Measurements from ENCODE around the gene TNXB.
"Not testable (repeated sequence)": the region's sequence is repeated elsewhere in the genome, so short reads cannot be mapped to it uniquely, and the experiment has no call there.

TNXB gene

DNA sequence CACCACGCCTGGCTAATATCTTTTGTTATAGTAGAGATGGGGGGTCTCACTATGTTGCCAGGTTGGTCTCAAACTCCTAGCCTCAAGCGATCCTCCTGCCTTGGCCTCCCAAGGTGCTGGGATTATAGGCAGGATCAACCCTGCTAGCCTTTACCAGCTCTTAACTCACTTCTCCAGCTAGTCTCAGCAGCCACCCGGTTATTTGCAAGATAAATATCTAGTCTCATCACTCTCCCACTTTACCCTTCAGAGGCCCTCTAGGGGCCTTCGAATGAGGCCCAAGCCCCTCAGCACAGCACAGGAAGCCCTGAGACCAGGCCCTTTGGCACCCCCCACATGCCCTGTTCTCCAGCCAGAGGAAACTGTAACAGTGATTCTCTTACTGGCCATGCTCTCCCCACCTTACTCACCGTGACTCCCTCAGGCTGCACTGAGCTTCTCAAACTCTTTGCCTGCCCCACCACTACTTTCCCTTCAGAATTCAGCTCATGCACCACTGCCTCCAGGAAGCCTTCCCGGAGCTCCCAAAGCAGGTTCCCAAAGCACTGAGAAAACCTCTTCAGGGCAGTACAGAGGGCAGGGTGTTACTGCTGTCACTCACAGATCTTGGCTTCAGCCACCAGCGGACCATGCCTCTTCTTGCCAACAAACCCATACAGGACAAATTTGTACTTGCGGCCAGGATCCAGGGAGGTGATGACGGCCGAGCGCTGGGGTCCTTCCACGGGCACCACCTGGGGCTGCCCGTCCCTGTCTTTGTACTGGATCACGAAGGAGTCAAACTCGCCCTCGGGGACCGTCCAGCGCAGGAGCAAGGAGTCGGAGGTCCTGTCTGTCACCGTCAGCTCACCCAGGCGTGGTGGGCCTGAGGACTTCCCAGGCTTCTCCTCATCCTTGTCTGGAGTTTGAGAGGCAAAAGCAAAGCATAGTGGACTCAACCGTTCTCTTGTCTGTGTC lies 25.0 kb downstream of the TNXB start:
- no peak for DNase-seq

DNA sequence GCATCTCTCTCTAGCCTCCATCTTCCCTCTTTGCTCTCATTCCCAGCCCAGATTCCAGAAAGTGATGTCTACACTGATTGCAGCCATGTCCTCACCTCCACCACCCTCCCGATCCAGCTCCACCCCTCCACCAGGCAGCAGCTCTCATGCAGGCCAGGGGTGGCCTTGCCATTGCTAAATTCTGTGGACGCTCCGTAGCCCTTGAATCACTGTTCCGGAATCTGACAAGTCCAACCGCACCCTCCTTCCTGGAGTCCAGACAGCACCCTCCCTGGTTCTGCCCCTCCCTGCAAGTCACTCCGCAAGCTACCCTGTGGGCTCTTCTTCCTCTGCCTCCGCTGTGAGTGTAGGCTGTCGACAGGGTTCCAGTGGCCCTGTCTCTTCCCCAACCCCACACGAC lies 26.2 kb downstream of the TNXB start:
- no peak for DNase-seq

DNA sequence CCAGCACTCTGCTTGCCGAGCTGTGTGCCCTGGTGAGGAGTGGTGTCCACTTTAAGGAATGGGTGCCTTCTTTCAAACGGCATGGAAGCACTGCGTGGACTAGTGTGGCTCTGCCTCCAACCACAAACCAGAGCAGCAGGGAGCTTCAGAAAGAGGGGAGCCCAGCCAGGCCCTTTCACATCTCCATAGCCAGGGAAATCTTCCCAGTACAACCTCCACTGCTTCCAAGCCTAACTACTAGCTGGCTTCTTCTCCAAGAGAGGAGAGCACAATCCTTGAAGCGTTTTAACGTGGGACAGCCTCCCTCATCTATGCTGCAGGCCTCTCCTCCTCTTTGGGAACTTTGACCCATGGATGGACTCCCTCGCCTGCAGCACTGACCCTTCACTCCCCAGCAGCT lies 26.7 kb downstream of the TNXB start:
- DNase-seq: no peak

DNA sequence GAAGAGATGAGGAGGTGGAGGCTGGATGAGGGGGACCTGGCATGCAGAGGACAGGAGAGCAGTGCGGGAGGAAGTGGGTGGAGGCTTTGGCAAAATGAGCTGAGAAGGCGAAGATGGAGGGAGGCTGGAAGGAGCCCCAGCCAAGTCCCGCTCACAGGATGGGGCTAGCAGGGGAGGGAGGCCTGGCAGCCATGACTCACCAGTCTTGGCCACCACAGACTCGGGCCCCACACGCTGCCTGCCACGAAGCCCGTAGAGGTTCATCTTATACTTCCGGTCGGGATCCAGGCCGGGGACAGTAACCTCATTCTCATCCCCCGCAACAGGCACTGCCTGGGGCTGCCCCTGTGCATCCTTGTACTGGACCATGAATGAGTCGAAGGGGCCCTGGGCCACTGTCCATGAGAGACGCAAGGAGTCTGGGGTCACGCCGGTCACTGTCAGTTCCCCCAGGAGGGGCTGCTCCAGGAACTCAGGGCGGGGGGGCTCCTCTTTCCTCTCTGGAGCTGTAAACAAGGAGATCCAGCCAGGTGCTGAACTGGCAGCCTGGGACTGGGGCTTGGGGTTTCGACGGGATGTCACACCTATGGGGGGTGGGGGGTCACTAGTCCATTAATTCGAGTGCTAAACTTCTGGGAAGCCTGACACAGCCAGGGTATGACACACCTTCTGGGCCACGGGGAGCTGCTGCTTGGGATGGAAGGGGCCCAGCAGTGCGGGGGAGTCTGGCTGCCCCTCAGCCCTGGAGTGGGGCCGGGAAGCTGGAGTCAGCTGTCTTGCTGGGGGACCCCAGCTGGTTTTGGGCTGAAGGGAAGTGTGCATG lies 27.8 kb downstream of the TNXB start:
- DNase-seq: no peak

DNA sequence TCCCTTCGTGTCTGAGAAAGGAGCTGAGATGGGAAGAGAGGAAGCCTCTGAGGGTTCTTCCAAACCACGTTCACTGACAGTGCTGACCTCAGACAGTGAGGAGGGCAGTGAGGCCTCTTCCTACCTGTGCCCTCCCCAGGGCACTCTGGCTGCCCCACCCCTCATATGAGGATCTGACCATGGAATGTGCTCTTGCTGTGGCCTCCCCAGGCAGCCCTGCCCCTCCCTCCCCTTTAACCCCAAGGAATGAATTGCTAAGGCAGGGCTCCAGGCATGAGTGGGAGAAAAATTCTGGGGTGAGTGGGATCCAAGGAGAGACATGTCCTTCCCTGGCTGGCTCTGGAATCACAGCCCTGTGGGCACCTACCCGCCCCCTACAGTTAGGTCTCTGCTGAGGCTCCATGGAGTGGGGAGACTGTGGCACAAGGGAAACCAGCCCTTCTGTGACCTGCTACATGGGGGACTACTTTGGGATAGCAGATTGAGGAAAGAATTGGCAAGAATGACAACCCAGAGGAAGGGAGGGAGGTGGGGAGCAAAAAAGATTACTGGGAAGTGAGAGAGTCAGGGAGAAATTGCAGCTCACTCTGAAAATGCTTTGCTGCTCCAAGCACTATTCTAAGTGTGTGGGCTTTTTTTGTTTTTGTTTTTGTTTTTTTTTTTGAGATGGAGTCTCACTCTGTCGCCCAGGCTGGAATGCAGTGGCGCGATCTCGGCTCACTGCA lies 29.4 kb downstream of the TNXB start:
- DNase-seq: no peak

DNA sequence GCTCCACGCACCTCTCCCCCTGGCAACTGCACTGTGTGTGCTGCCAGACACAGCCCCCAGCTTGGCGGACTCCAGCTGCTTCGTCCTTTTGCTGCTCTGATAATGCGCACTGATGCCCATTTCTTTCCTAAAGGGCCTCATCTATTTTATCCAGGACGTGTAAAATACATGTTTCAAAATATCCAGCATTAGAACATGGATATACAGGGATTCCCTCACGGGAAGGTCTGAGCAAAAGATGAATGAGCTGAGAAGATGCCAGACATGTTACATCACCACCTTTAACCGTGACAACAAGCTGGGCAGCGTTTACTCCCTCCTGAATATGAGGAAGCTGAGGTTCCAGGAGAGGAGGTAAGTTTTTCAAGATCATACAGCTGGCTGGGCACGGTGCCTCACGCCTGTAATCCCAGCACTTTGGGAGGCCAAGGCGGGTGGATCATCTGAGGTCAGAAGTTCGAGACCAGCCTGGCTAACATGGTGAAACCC lies 32.8 kb downstream of the TNXB start:
- no peak for DNase-seq

DNA sequence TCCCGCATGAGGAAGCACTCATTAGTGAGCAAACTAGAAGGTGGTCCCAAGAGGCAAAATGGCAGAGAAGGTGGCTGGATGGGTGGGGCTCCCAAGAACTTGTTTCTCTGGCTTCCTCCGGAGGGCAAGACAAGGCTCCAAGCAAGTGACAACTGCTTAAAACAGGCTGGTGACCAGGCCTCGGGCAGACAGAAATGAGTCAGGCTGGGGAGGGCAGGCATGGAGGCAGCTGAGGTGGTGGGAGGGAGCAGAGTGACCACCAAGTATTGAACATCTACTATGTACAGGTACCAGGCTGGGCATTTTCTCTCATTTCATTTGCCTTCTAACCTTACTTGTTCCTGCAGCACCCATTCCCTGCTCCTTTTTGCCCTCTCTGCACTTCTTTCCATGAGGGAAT lies 33.4 kb downstream of the TNXB start:
- DNase-seq: no peak

DNA sequence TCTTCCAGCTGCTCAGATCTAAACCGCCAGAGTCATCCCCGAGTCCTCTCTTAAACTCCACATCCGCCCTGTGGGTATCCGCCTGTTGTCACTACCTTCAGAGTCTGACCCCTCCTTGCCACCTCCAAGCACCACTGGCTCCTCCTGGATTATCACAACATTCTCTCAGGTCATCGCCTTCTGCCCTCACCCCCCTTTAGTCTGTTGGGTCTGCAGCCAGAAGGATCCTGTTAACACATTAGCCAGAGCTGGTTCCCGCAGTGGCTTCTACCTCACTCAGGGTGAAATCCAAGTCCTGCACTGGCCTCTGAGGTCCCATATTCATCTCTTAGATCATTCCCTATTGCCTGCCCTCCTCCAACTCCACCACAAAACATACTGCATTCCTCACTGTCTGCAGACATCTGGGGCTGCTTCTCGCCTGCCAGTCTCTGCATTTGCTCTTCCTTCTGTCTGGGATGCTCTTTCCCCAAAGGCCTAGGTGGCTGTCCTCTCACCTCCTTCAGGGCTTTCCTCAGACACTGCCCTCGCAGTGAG lies 34.1 kb downstream of the TNXB start:
- DNase-seq: no peak

DNA sequence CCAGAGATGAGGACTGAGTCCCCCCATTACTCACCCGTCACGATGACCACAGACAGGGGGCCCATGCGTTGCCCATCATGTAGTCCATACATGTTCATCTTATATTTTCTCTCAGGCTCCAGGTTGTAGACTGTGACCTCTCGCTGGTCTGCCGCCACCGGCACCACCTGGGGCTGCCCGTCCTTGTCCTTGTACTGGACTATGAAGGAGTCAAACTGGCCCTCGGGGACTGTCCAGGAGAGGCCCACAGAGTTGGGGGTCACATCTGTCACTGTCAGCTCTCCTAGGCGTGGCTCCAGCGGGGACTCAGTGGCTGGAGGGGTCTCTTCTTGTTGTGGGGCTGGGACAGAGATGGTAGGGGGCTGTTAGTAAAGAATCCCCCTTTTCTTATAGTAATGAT lies 35.5 kb downstream of the TNXB start:
- DNase-seq: no peak

DNA sequence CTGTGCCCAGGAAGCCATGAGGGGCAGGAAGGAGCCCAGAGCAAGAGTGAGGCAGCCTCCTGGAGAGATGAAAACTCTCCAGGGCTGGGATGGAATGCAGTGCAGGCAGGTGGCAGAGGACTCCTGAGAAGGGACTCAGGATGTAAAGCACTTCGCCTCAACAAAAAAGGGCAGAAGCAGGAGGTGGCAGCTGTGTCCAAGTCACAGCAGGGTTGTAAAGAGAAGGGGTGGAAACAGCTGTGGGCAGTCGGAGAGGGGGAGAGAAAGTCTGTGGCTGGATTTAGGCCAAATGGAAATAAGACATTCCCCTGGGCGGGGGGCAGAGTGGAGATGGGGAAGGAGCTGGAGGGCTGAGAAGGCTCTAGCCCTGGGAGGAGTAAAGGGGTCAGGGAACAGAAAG lies 36.0 kb downstream of the TNXB start:
- DNase-seq: no peak

DNA sequence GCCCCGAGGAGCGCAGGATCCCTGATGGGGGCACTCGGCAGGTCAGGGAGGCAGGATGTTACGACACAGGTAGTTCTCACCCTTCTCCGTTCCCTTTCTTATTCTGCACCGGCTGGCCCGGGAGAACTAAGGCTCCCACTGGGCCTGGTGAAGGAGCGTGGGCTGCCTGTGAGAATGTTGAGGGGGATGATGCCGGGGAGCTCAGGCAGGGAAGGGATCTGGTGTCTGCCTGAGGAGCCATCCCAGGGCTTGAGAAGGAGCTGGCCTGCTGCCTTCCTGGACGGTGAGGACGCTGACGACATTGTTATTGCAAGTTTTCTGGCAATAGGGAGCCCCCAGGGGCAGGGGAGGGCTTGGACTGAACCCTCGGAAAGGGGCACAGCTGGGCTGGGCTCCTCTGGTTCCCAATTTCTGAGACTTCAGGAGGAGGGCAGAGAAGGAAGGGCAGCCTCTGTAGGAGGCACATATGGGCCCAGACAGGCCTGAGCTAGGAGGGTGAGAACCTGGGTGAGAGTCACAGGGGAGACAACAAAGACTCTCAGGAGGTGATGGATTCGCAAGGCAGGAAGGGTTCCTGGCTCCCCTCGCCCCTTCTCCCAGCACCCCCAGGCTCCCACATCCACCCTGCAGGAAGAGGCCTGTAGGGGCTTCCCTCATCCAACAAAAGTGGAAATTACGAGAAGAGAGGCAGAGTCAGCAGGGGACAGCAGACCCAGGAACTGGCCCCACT lies 38.2 kb downstream of the TNXB start:
- DNase-seq: no peak

DNA sequence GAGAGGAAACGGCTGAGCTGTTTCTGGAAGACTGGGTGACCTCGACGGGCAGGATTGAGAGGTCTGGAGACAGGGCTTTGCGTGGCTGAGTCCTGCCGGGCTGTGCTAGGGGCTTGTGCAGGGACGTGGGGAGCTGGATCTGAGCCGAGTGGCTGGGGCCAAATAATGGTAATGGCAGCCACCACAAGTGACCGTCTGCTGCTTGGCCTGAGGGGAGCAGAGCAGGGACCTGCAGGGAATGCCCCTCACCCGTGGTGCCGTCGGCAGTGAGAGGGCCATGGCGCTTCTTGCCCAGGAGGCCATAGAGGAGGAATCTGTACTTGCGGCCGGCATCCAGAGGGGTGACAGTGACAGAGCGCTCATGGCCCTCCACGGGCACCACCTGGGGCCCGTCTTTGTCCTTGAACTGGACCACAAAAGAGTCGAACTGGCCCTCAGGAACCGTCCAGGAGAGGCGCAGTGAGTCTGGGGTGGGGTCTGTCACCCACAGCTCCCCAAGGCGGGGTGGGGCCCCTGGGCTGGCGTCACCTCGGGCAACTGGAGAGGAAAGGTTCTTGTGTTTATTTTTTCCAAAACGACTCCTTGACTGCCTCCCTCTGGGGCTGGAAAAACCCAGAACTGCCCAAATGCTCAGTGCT lies 39.1 kb downstream of the TNXB start:
- DNase-seq: no peak

DNA sequence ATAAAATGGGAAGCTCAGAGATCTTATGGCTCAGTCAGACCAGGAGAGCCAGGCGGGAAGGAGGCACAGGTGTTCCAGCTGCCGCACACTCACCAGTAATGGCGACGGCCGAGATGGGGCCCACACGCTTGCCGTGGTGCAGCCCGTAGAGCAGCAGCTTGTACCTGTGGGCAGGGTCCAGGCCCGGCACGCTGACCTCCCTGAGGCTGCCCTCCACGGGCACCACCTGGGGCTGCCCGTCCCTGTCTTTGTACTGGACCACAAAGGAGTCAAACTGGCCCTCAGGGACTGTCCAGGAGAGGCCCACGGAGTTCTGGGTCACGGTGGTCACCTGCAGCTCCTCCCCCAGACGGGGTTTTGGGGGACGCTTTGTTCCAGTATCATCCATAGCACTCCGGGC lies 39.7 kb downstream of the TNXB start:
- DNase-seq: no peak

DNA sequence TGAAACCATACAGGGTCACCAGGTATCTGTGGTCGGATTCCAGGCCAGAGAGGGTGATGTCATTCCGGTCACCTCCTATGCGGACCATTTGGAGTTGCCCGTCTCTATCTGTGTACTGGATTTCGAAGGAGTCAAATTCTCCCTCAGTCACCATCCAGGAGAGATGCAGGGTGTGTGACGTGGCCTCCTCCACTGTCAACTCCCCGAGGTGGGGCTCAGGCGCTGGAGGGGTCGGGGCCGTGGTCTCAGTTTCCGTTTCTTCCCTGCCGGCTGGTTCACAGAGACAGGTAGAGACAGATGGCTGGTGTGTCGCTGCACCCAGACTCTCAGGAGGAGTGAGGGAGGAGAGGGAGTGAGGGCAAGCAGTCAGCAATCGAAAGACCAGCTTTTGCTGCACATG lies 40.3 kb downstream of the TNXB start:
- DNase-seq: no peak

DNA sequence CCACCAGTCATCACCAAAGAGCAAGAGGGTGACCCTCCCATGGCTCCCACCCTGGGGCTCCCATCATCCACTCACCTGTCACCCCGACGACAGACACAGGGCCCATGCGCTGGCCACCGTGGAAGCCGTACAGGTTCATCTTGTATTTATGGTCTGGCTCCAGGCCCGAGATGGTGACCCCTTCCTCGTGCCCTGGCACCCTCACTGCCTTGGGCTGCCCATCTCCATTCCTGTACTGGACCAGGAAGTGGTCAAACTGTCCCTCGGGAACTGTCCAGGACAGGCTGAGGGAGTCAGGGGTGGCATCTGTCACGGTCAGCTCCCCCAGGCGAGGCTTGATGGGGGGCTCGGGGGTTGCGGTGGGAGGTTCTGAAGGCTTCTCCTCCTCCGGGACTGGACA lies 40.8 kb downstream of the TNXB start:
- DNase-seq: not testable (repeated sequence)

DNA sequence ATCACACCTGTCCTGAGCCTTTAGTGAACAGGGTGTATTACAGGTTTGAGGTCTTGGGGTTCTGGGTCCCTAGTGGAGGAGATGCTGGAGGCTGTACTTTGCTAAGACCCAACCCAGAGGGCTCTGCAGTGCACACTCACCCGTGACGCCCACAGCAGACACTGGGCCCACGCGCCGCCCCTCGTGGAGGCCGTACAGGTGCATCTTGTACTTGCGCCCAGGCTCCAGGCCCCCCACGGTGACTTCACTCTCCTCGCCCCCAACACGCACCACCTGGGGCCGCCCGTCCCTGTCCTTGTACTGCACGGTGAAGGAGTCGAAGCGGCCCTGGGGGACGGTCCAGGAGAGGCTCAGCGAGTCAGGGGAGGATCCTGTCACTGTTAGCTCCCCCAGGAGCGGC lies 41.6 kb downstream of the TNXB start:
- DNase-seq: not testable (repeated sequence)

DNA sequence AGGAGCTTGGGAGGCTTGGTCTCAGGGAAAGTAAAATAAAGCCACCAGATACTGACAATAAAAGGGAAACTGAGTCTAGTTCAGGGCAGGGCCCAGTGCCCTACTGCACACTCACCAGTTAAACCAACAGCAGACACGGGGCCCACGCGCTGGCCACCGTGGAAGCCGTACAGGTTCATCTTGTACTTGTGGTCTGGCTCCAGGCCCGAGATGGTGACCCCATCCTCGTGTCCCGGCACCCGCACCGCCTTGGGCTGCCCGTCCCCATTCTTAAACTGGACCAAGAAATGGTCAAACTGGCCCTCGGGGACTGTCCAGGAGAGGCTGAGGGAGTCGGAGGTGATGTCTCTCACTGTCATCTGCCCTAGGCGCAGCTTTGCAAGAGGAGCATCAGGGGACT lies 44.4 kb downstream of the TNXB start:
- DNase-seq: no peak

DNA sequence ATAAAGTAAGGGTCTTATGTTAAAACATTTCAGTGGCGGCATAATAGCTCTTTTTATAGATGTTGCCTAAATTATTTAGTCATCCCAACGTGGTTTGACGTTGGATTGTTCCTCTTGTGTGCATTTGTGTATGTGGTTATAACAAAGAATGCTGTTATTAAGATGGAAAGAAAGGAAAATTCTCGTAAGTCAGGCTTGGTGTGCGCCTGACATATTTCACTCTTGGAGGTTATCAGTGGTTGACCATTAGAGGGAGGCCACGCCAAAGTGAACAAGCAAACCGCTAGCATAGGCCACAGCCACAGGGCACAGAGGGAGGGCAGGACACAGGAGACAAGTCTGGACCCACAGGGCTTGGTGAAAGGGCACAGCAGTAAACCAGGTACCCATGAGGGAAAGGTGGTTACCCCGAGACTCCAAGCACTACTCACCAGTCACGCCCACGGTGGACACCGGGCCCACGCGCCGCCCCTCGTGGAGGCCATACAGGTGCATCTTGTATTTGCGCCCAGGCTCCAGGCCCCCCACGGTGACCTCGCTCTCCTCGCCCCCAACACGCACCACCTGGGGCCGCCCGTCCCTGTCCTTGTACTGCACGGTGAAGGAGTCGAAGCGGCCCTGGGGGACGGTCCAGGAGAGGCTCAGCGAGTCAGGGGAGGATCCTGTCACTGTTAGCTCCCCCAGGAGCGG lies 48.0 kb downstream of the TNXB start:
- no peak for DNase-seq

DNA sequence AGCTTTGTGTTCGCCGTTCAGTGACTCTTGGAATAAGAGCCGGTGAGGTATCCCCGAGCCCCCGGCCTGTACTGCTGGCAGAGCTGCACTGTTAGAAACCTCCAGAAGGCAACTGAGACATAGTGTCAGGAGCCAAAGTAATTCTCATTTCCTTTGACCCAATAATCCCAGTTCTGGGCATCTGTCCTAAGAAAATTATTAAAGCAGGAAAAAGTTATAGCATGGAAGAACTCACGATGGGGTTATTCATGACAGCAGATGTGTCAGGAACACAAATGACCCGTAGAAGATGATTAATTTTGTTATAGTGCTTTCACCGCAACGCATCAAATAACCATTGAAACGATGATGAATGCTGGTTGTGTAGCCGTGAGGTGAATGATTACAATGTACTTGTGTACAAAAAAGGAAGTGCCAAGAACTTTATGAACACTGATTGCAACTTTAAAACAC lies 50.6 kb downstream of the TNXB start:
- no peak for DNase-seq

DNA sequence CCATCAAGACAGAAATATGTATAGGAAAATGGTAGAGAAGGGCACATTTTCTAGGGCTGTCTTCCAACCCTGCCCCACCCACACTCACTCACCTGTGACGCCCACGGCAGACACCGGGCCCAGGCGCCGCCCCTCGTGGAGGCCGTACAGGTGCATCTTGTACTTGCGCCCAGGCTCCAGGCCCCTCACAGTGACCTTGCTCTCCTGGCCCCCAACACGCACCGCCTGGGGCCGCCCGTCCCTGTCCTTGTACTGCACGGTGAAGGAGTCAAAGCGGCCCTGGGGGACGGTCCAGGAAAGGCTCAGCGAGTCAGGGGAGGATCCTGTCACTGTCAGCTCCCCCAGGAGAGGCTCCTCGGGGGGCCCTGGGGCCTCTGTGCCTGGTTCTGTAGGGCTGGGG lies 51.2 kb downstream of the TNXB start:
- no peak for DNase-seq

DNA sequence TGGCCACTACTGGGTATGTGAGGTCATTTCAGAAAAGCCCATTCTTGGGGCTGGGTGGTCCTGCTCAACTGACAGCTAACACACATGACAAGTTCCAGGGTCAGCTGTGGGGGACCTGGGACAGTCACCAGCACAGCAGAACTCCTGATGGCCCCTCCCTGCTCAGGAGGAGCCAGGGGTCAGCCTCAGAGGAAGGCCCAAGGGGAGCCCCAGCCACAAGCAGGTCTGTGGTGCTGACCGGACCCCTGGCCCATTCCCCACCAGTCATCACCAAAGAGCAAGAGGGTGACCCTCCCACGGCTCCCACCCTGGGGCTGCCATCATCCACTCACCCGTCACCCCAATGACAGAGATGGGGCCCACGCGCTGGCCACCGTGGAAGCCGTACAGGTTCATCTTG lies 52.9 kb downstream of the TNXB start:
- DNase-seq: no peak

Measured in activated CD8-positive, alpha-beta memory T cell treated with anti-CD3 and anti-CD28 coated beads, Interleukin-2, amount 50 U/mL, for 48 hours (primary cell).